ENCODE results near the gene XPR1. TPM values are rescaled to one million over a fixed set of nuclear protein-coding genes. Genes with fewer than 3 reads are reported as not detected.

The XPR1 gene
- total and polyA plus RNA-seq, 2 donors (not counting 1 experiment from before 2014, with no cell fraction given) = 2.8 to 22.3 TPM

DNA sequence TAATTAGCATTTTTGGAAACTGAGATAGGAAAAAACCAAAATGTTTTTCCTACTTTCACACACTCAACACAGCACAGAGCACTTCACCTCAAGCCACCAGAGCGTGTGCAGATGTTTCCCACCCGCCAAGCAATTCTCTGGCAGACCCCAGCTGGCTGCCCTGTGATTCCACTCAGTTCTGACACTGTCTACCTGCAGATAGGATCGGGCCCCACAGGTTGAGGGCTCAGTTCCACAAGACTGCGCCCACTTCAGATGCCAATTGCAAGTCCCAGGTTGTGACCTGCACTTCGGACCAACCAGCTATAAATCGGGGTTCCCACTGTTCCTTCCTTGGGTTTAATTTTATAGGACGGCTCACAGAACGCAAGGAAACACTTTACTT lies 290.8 kb downstream of the XPR1 start:
- CTCF ChIA-PET = no interaction called here

DNA sequence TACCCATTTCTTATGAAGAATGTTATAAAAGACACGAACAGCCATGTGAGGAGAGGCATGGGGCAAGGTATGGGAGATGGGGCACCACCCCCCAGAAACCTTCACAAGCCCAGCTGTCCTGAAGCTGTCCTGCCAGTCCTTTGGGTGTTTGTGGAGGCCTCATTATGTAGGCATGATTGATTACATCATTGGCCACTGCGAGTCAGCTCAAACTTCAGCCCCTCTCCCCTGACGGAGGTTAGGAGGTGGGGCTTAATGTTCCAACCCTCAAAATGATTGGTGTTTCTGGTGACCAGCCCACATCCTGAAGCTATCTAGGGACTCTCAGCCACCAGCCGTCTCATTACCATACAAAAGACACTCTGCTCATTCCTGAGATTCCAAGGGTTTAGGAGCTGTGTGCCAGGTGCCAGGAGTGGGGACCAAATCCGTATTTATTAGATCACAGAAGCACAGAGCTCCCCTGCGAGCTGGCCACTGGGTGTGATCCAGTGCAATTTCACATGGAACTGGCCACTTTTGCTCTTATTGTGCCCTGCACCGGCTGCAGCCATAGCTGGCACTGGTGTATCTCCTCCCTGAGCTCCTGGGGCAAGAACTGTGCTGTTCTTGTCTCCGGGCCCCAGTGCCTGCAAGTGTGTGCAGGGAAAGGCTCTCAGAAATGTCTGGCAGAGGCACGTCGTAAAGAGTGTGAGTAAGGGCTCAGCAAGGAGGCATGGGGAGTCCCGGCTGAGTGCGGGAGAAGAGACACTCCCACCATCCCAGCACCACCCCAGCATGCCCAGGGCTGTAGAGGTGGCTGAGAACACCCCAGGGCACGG lies 291.4 kb downstream of the XPR1 start:
- Histone ChIP-seq H4K20me1 (ENCODE audit: control insufficient read depth, insufficient read depth, low read length, poor library complexity, severe bottlenecking) (no peaks in the 10 kb centered on the region), H3K9me3 (ENCODE audit: control extremely low read depth in 1 of 3, control insufficient read depth in 2 of 3, insufficient read depth in 1 of 3, low read length in 2 of 3) (peaks cover 0 to 12% (median 0%) of the 10 kb centered on the region in 3 donors), H3K4me3 (ENCODE audit: control extremely low read depth in 1 of 5, extremely low read depth in 1 of 5, insufficient read depth in 1 of 5, low read depth in 2 of 5, low read length in 4 of 5) (no peak overlapping the region), H3K4me2 (replicated peaks; ENCODE audit: low read depth, low read length, poor library complexity, severe bottlenecking) (no peak overlapping the region), H3K4me1 (ENCODE audit: control insufficient read depth in 2 of 2, insufficient read depth in 2 of 2, low read length in 2 of 2) (peaks cover 0 to 9% of the 10 kb centered on the region in 2 donors), H3K36me3 (replicated peaks in 1 of 2; ENCODE audit: control extremely low read depth in 1 of 2, control insufficient read depth in 1 of 2, extremely low read depth in 1 of 2, insufficient read depth in 2 of 2, low read length in 1 of 2) (no peaks in the 10 kb centered on the region), H3K9ac (ENCODE audit: low read length) (no peak overlapping the region), H3K27me3 (replicated peaks in 1 of 4; ENCODE audit: control extremely low read depth in 1 of 4, control insufficient read depth in 3 of 4, insufficient read depth in 4 of 4, low read length in 3 of 4) (peaks cover 0 to 15% (median 0%) of the 10 kb centered on the region in 4 experiments), H3K27ac (ENCODE audit: low read length in 2 of 2) (no peak overlapping the region), H3K79me2 (ENCODE audit: control insufficient read depth, insufficient read depth, low read length) (no peaks in the 10 kb centered on the region), H2AFZ (ENCODE audit: insufficient read depth, low read depth, low read length, poor library complexity, severe bottlenecking) (no peak overlapping the region)
- H3K4me1 Mint-ChIP-seq = peaks cover 4% of the 10 kb centered on the region
- ChIA-PET CTCF (no interaction called here), POLR2A (no interaction called here)
- TF ChIP-seq EZH2 (IDR thresholded peaks at IDR 0.05; ENCODE audit: borderline replicate concordance, insufficient read depth, low read depth, low read length, poor library complexity, severe bottlenecking) = no peak
- TF ChIP-seq, protein P1, sequence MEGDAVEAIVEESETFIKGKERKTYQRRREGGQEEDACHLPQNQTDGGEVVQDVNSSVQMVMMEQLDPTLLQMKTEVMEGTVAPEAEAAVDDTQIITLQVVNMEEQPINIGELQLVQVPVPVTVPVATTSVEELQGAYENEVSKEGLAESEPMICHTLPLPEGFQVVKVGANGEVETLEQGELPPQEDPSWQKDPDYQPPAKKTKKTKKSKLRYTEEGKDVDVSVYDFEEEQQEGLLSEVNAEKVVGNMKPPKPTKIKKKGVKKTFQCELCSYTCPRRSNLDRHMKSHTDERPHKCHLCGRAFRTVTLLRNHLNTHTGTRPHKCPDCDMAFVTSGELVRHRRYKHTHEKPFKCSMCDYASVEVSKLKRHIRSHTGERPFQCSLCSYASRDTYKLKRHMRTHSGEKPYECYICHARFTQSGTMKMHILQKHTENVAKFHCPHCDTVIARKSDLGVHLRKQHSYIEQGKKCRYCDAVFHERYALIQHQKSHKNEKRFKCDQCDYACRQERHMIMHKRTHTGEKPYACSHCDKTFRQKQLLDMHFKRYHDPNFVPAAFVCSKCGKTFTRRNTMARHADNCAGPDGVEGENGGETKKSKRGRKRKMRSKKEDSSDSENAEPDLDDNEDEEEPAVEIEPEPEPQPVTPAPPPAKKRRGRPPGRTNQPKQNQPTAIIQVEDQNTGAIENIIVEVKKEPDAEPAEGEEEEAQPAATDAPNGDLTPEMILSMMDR (IDR thresholded peaks at IDR 0.05) = no peak
- intact Hi-C loops (cut with micrococcal nuclease) = no loop called here
- peaks cover 22% of the 10 kb centered on the region for H3K27me3 Mint-ChIP-seq
- WGBS (ENCODE audit: insufficient coverage) = 81% methylated on average over 5 of the region's 13 CpGs
- H3K4me3 Mint-ChIP-seq = no peak overlapping the region
- ATAC-seq (ENCODE audit: low read depth) = no peak
- no peak for DNase-seq
- H3K27ac Mint-ChIP-seq = no peak overlapping the region
- H3K9me3 Mint-ChIP-seq (ENCODE audit: insufficient read depth) = no peaks in the 10 kb centered on the region

More for the DNA sequence above, 290.8 kb downstream of the XPR1 start:
- peaks cover 2% of the 10 kb centered on the region for H3K4me1 Mint-ChIP-seq
- Histone ChIP-seq H3K4me3 (ENCODE audit: control extremely low read depth in 1 of 5, extremely low read depth in 1 of 5, insufficient read depth in 1 of 5, low read depth in 2 of 5, low read length in 4 of 5) (no peak overlapping the region), H3K27me3 (replicated peaks in 1 of 4; ENCODE audit: control extremely low read depth in 1 of 4, control insufficient read depth in 3 of 4, insufficient read depth in 4 of 4, low read length in 3 of 4) (peaks cover 0 to 15% (median 0%) of the 10 kb centered on the region in 4 experiments), H2AFZ (ENCODE audit: insufficient read depth, low read depth, low read length, poor library complexity, severe bottlenecking) (no peak overlapping the region), H3K27ac (ENCODE audit: low read length in 2 of 2) (no peak overlapping the region), H3K4me1 (ENCODE audit: control insufficient read depth in 2 of 2, insufficient read depth in 2 of 2, low read length in 2 of 2) (peaks cover 0 to 9% of the 10 kb centered on the region in 2 donors), H3K4me2 (replicated peaks; ENCODE audit: low read depth, low read length, poor library complexity, severe bottlenecking) (no peak overlapping the region), H3K36me3 (replicated peaks in 1 of 2; ENCODE audit: control extremely low read depth in 1 of 2, control insufficient read depth in 1 of 2, extremely low read depth in 1 of 2, insufficient read depth in 2 of 2, low read length in 1 of 2) (no peaks in the 10 kb centered on the region), H3K9me3 (ENCODE audit: control extremely low read depth in 1 of 3, control insufficient read depth in 2 of 3, insufficient read depth in 1 of 3, low read length in 2 of 3) (peaks cover 0 to 12% (median 0%) of the 10 kb centered on the region in 3 donors), H3K79me2 (ENCODE audit: control insufficient read depth, insufficient read depth, low read length) (no peaks in the 10 kb centered on the region), H4K20me1 (ENCODE audit: control insufficient read depth, insufficient read depth, low read length, poor library complexity, severe bottlenecking) (no peaks in the 10 kb centered on the region), H3K9ac (ENCODE audit: low read length) (no peak overlapping the region)
- no peak for TF ChIP-seq EZH2 (IDR thresholded peaks at IDR 0.05; ENCODE audit: borderline replicate concordance, insufficient read depth, low read depth, low read length, poor library complexity, severe bottlenecking)
- TF ChIP-seq, protein P1 (IDR thresholded peaks at IDR 0.05) = no peak
- intact Hi-C loops (cut with micrococcal nuclease) = no loop called here
- peaks cover 22% of the 10 kb centered on the region for H3K27me3 Mint-ChIP-seq
- no peak overlapping the region for H3K27ac Mint-ChIP-seq
- POLR2A ChIA-PET = no interaction called here
- ATAC-seq (ENCODE audit: low read depth) = no peak
- WGBS (ENCODE audit: insufficient coverage) = 74% methylated on average over 5 of the region's 8 CpGs
- no peak for DNase-seq
- H3K9me3 Mint-ChIP-seq (ENCODE audit: insufficient read depth) = no peaks in the 10 kb centered on the region
- no peak overlapping the region for H3K4me3 Mint-ChIP-seq

All from B cell (primary cell).